Colon (tissue), 2 donors: ENCODE data around the gene PDE5A.
A peak's percentile ranks its signal among the peaks of the same experiment; 100 is the strongest.
"Not testable (repeated sequence)": the region's sequence is repeated elsewhere in the genome, so short reads cannot be mapped to it uniquely, and the experiment has no call there.

Experiments used
- FAIRE-seq: peaks from 2 replicates; lab custom pipeline; 2012; peaks lifted over from hg19 to GRCh38; lab: Jason Lieb, UNC
- donor health status: control.
- donor health status: control.

Gene PDE5A

GRCh38 chr4:119646347-119647071 is 17.9 kb upstream of the PDE5A start:
- FAIRE-seq: no peak

GRCh38 chr4:119643306-119644042 is 14.9 kb upstream of the PDE5A start:
- FAIRE-seq: no peak

GRCh38 chr4:119641765-119642164 is 13.2 kb upstream of the PDE5A start:
- FAIRE-seq: no peak

GRCh38 chr4:119638359-119638758 is 9.8 kb upstream of the PDE5A start:
- no peak for FAIRE-seq

GRCh38 chr4:119636851-119637250 is 8.2 kb upstream of the PDE5A start:
- not testable (repeated sequence) for FAIRE-seq

- FAIRE-seq: no peak
Observed at GRCh38 chr4:119632216-119632615, 3.6 kb upstream of the PDE5A start.

GRCh38 chr4:119629142-119629471 is 503 bp upstream of the PDE5A start:
- no peak for FAIRE-seq

- no peak for FAIRE-seq
Observed at GRCh38 chr4:119627267-119628255, 1.0 kb downstream of the PDE5A start.

GRCh38 chr4:119626943-119627266 is 1.7 kb downstream of the PDE5A start:
- no peak for FAIRE-seq

GRCh38 chr4:119626420-119626819 is 2.2 kb downstream of the PDE5A start:
- FAIRE-seq: no peak

GRCh38 chr4:119625761-119626160 is 2.8 kb downstream of the PDE5A start:
- FAIRE-seq: peak; percentile 14

- no peak for FAIRE-seq
Observed at GRCh38 chr4:119624356-119624755, 4.2 kb downstream of the PDE5A start.

GRCh38 chr4:119623025-119623424 is 5.6 kb downstream of the PDE5A start:
- no peak for FAIRE-seq

GRCh38 chr4:119615068-119615719 is 13.4 kb downstream of the PDE5A start:
- no peak for FAIRE-seq

- no peak for FAIRE-seq
Observed at GRCh38 chr4:119604266-119604665, 24.3 kb downstream of the PDE5A start.

- FAIRE-seq: no peak
Observed at GRCh38 chr4:119602366-119602765, 26.2 kb downstream of the PDE5A start.

GRCh38 chr4:119598521-119598920 is 30.1 kb downstream of the PDE5A start:
- FAIRE-seq: no peak

- no peak for FAIRE-seq
Observed at GRCh38 chr4:119597377-119597776, 31.2 kb downstream of the PDE5A start.

GRCh38 chr4:119593698-119594097 is 34.9 kb downstream of the PDE5A start:
- no peak for FAIRE-seq

GRCh38 chr4:119592830-119593229 is 35.8 kb downstream of the PDE5A start:
- no peak for FAIRE-seq

GRCh38 chr4:119589165-119589564 is 39.4 kb downstream of the PDE5A start:
- FAIRE-seq: no peak

- no peak for FAIRE-seq
Observed at GRCh38 chr4:119587796-119588195, 40.8 kb downstream of the PDE5A start.
